ENCODE results near the gene UNKL. TPM values are rescaled to one million over a fixed set of nuclear protein-coding genes. Genes with fewer than 3 reads are reported as not detected.

UNKL gene
- total RNA-seq, 2 donors from 2014 or later, result 46.4 to 48.3 TPM

GRCh38 chr16:1407753-1408152 lies 6.8 kb downstream of the UNKL start:
- Histone ChIP-seq H3K4me3 (ENCODE audit: low read length) (no peak overlapping the region), H3K36me3 (ENCODE audit: control insufficient read depth, insufficient read depth, low read length) (peaks cover 3% of the 10 kb centered on the region), H3K27me3 (ENCODE audit: control insufficient read depth, insufficient read depth, low read length, poor library complexity, severe bottlenecking) (no peaks in the 10 kb centered on the region), H3K9me3 (ENCODE audit: control insufficient read depth, low read length) (no peaks in the 10 kb centered on the region), H3K4me1 (ENCODE audit: control insufficient read depth, insufficient read depth, low read length) (no peaks in the 10 kb centered on the region), H3K9ac (ENCODE audit: extremely low read depth, low read length, poor library complexity, severe bottlenecking) (no peak overlapping the region), H3K27ac (ENCODE audit: low read depth, low read length) (peak overlapping the region; percentile 91)
- no peaks in the 10 kb centered on the region for H3K27me3 Mint-ChIP-seq (ENCODE audit: insufficient read depth)
- 70 to 74% methylated on average over 11 of the region's 11 CpGs for WGBS, 2 experiments (ENCODE audit: insufficient coverage in 1 of 2, insufficient read length in 1 of 2)
- DNase-seq, result no peak
- H3K4me1 Mint-ChIP-seq, result no peaks in the 10 kb centered on the region
- H3K9me3 Mint-ChIP-seq, result no peaks in the 10 kb centered on the region
- H3K27ac Mint-ChIP-seq, result peak overlapping the region; percentile 55
- H3K36me3 Mint-ChIP-seq (ENCODE audit: low read depth), result peaks cover 17% of the 10 kb centered on the region
- peak overlapping the region; percentile 61 for H3K4me3 Mint-ChIP-seq
- TF ChIP-seq, protein P1, sequence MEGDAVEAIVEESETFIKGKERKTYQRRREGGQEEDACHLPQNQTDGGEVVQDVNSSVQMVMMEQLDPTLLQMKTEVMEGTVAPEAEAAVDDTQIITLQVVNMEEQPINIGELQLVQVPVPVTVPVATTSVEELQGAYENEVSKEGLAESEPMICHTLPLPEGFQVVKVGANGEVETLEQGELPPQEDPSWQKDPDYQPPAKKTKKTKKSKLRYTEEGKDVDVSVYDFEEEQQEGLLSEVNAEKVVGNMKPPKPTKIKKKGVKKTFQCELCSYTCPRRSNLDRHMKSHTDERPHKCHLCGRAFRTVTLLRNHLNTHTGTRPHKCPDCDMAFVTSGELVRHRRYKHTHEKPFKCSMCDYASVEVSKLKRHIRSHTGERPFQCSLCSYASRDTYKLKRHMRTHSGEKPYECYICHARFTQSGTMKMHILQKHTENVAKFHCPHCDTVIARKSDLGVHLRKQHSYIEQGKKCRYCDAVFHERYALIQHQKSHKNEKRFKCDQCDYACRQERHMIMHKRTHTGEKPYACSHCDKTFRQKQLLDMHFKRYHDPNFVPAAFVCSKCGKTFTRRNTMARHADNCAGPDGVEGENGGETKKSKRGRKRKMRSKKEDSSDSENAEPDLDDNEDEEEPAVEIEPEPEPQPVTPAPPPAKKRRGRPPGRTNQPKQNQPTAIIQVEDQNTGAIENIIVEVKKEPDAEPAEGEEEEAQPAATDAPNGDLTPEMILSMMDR (conservative IDR thresholded peaks at IDR 0.05), result no peak

- H3K27ac Mint-ChIP-seq, result no peak overlapping the region
- Histone ChIP-seq H3K9me3 (ENCODE audit: control insufficient read depth, low read length) (no peaks in the 10 kb centered on the region), H3K4me1 (ENCODE audit: control insufficient read depth, insufficient read depth, low read length) (no peaks in the 10 kb centered on the region), H3K9ac (ENCODE audit: extremely low read depth, low read length, poor library complexity, severe bottlenecking) (no peak overlapping the region), H3K27ac (ENCODE audit: low read depth, low read length) (no peak overlapping the region), H3K27me3 (ENCODE audit: control insufficient read depth, insufficient read depth, low read length, poor library complexity, severe bottlenecking) (no peaks in the 10 kb centered on the region), H3K4me3 (ENCODE audit: low read length) (no peak overlapping the region), H3K36me3 (ENCODE audit: control insufficient read depth, insufficient read depth, low read length) (peaks cover 9% of the 10 kb centered on the region)
- no peak overlapping the region for H3K4me3 Mint-ChIP-seq
- no peaks in the 10 kb centered on the region for H3K9me3 Mint-ChIP-seq
- H3K27me3 Mint-ChIP-seq (ENCODE audit: insufficient read depth), result no peaks in the 10 kb centered on the region
- TF ChIP-seq, protein P1 (conservative IDR thresholded peaks at IDR 0.05), result no peak
- H3K36me3 Mint-ChIP-seq (ENCODE audit: low read depth), result peaks cover 26% of the 10 kb centered on the region
- DNase-seq, result no peak
- WGBS, 2 experiments (ENCODE audit: insufficient coverage in 1 of 2, insufficient read length in 1 of 2), result 91 to 93% methylated on average over 5 to 14 of the region's 14 CpGs
- H3K4me1 Mint-ChIP-seq, result no peaks in the 10 kb centered on the region
Measured at GRCh38 chr16:1403733-1404132, 10.8 kb downstream of the UNKL start.

GRCh38 chr16:1403036-1403435 lies 11.5 kb downstream of the UNKL start:
- no peak overlapping the region for H3K27ac Mint-ChIP-seq
- peaks cover 9% of the 10 kb centered on the region for H3K36me3 ChIP-seq (ENCODE audit: control insufficient read depth, insufficient read depth, low read length)

More at GRCh38 chr16:1403036-1403435, 11.5 kb downstream of the UNKL start:
- no peaks in the 10 kb centered on the region for H3K9me3 ChIP-seq (ENCODE audit: control insufficient read depth, low read length)
- H3K9ac ChIP-seq (ENCODE audit: extremely low read depth, low read length, poor library complexity, severe bottlenecking), result no peak overlapping the region
- H3K27me3 ChIP-seq (ENCODE audit: control insufficient read depth, insufficient read depth, low read length, poor library complexity, severe bottlenecking), result no peaks in the 10 kb centered on the region
- no peaks in the 10 kb centered on the region for H3K4me1 Mint-ChIP-seq
- H3K4me1 ChIP-seq (ENCODE audit: control insufficient read depth, insufficient read depth, low read length), result no peaks in the 10 kb centered on the region
- no peaks in the 10 kb centered on the region for H3K9me3 Mint-ChIP-seq
- H3K36me3 Mint-ChIP-seq (ENCODE audit: low read depth), result peaks cover 33% of the 10 kb centered on the region
- no peaks in the 10 kb centered on the region for H3K27me3 Mint-ChIP-seq (ENCODE audit: insufficient read depth)
- no peak for DNase-seq
- whole genome bisulfite sequencing, 2 experiments (ENCODE audit: insufficient coverage in 1 of 2, insufficient read length in 1 of 2), result 93 to 96% methylated on average over 22 of the region's 22 CpGs
- no peak overlapping the region for H3K4me3 ChIP-seq (ENCODE audit: low read length)
- TF ChIP-seq, protein P1 (conservative IDR thresholded peaks at IDR 0.05), result no peak
- H3K27ac ChIP-seq (ENCODE audit: low read depth, low read length), result no peak overlapping the region
- no peak overlapping the region for H3K4me3 Mint-ChIP-seq

Data from endodermal cell (in vitro differentiated cells).